HTERT RPE-1 (cell line): ENCODE results near the gene AOAH.

ENCODE experiments used
- in situ Hi-C: fragments of 300-500 bp; cut with MboI; formaldehyde crosslinking; loops from 4 replicates; pipeline ENCODE4 v1.14.3; 2020; ENCODE audit warnings: low sequenced_read_pairs

The AOAH gene

GRCh38 chr7:36565792-36566356, 158.4 kb downstream of the AOAH start:
- in situ Hi-C loops, result no loop called here

- in situ Hi-C loops, result no loop called here
These were observed 159.8 kb downstream of the AOAH start for GRCh38 chr7:36564489-36564888.

- in situ Hi-C loops, result no loop called here
These were observed 160.5 kb downstream of the AOAH start for GRCh38 chr7:36563706-36564327.

GRCh38 chr7:36562121-36562520, 162.2 kb downstream of the AOAH start:
- in situ Hi-C loops, result no loop called here

GRCh38 chr7:36549029-36549428, 175.3 kb downstream of the AOAH start:
- in situ Hi-C loops, result no loop called here

- in situ Hi-C loops, result no loop called here
These were observed 176.9 kb downstream of the AOAH start for GRCh38 chr7:36547416-36547815.

- in situ Hi-C loops, result no loop called here
These were observed 178.0 kb downstream of the AOAH start for GRCh38 chr7:36546331-36546730.

GRCh38 chr7:36545291-36545690, 179.0 kb downstream of the AOAH start:
- in situ Hi-C loops, result no loop called here

- in situ Hi-C loops, result no loop called here
These were observed 186.2 kb downstream of the AOAH start for GRCh38 chr7:36538126-36538525.

GRCh38 chr7:36535866-36536664, 188.2 kb downstream of the AOAH start:
- in situ Hi-C loops, result no loop called here

GRCh38 chr7:36533717-36534116, 190.6 kb downstream of the AOAH start:
- in situ Hi-C loops, result no loop called here

- in situ Hi-C loops, result no loop called here
These were observed 191.3 kb downstream of the AOAH start for GRCh38 chr7:36532981-36533499.

GRCh38 chr7:36531951-36532350, 192.3 kb downstream of the AOAH start:
- in situ Hi-C loops, result no loop called here

- in situ Hi-C loops, result no loop called here
These were observed 193.8 kb downstream of the AOAH start for GRCh38 chr7:36530456-36530855.

GRCh38 chr7:36527549-36527913, 196.8 kb downstream of the AOAH start:
- in situ Hi-C loops, result no loop called here

- in situ Hi-C loops, result no loop called here
These were observed 197.3 kb downstream of the AOAH start for GRCh38 chr7:36526863-36527548.

GRCh38 chr7:36523371-36524101, 200.8 kb downstream of the AOAH start:
- in situ Hi-C loops, result no loop called here

- in situ Hi-C loops, result no loop called here
These were observed 201.8 kb downstream of the AOAH start for GRCh38 chr7:36522453-36523007.

- in situ Hi-C loops, result no loop called here
These were observed 202.4 kb downstream of the AOAH start for GRCh38 chr7:36521911-36522310.

GRCh38 chr7:36521133-36521532, 203.2 kb downstream of the AOAH start:
- in situ Hi-C loops, result no loop called here
